Measurements from ENCODE around the gene IL17REL.

The IL17REL gene

GRCh38 chr22:49975543-49976389, 36.8 kb downstream of the IL17REL start:
- TF ChIP-seq, protein P1, sequence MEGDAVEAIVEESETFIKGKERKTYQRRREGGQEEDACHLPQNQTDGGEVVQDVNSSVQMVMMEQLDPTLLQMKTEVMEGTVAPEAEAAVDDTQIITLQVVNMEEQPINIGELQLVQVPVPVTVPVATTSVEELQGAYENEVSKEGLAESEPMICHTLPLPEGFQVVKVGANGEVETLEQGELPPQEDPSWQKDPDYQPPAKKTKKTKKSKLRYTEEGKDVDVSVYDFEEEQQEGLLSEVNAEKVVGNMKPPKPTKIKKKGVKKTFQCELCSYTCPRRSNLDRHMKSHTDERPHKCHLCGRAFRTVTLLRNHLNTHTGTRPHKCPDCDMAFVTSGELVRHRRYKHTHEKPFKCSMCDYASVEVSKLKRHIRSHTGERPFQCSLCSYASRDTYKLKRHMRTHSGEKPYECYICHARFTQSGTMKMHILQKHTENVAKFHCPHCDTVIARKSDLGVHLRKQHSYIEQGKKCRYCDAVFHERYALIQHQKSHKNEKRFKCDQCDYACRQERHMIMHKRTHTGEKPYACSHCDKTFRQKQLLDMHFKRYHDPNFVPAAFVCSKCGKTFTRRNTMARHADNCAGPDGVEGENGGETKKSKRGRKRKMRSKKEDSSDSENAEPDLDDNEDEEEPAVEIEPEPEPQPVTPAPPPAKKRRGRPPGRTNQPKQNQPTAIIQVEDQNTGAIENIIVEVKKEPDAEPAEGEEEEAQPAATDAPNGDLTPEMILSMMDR (IDR thresholded peaks at IDR 0.05; ENCODE audit: low read depth, low read length, missing control alignments) = no peak
- no peak for DNase-seq (ENCODE audit: low read depth)
- in situ Hi-C loops (cut with HindIII; ENCODE audit: low sequenced_read_pairs) = no loop called here
- H3K4me3 ChIP-seq (ENCODE audit: low read depth, low read length) = no peak overlapping the region

DNA sequence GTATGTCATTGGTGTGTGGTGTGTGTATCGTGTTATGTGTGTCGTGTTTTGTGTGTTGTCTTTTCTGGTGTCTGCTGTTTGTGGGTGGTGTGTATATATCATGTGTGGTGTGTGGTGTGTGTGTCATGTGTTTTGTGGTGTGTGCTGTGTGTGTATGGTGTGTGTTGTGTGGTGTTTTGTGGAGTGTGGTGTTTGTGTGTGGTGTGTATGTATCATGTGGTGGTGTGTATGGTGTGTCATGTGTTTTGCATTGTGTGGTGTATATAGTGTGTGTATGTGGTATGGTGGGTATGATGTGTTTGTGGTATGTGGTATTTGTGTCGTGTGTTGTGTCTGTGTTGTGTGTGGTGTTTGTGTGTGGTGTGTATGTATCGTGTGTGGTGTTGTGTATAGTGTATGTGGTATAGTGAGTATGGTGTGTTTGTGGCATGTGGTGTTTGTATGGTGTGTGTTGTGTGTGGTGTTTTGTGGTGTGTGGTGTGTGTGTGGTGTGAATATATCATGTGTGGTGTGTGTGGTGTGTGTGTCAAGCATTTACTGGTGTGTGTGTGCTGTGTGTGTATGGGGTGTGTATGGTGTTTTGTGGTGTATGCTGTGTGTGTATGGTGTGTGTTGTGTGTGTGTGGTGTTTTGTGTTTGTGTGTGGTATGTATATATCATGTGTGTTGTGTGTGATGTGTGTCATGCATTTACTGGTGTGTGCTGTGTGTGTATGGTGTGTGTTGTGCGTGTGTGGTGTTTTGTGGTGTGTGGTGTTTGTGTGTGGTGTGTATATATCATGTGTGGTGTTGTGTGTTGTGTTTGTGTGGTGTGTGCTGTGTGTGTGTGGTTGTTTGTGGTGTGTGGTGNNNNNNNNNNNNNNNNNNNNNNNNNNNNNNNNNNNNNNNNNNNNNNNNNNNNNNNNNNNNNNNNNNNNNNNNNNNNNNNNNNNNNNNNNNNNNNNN, 39.3 kb downstream of the IL17REL start:
- in situ Hi-C loops (cut with HindIII; ENCODE audit: low sequenced_read_pairs) = no loop called here
- TF ChIP-seq, protein P1 (IDR thresholded peaks at IDR 0.05; ENCODE audit: low read depth, low read length, missing control alignments) = no peak
- no peak overlapping the region for H3K4me3 ChIP-seq (ENCODE audit: low read depth, low read length)
- no peak for DNase-seq (ENCODE audit: low read depth)

- TF ChIP-seq, protein P1 (IDR thresholded peaks at IDR 0.05; ENCODE audit: low read depth, low read length, missing control alignments) = no peak
- no peak overlapping the region for H3K4me3 ChIP-seq (ENCODE audit: low read depth, low read length)
- DNase-seq (ENCODE audit: low read depth) = no peak
- in situ Hi-C loops (cut with HindIII; ENCODE audit: low sequenced_read_pairs) = no loop called here
These were observed 40.2 kb downstream of the IL17REL start for GRCh38 chr22:49972163-49973017.

- no peak for DNase-seq (ENCODE audit: low read depth)
These were observed 41.1 kb downstream of the IL17REL start for GRCh38 chr22:49971232-49972162.

GRCh38 chr22:49970528-49971231, 41.9 kb downstream of the IL17REL start:
- TF ChIP-seq, protein P1 (IDR thresholded peaks at IDR 0.05; ENCODE audit: low read depth, low read length, missing control alignments) = no peak
- peak overlapping the region; percentile 38 for H3K4me3 ChIP-seq (ENCODE audit: low read depth, low read length)
- in situ Hi-C loops (cut with HindIII; ENCODE audit: low sequenced_read_pairs) = no loop called here
- DNase-seq (ENCODE audit: low read depth) = no peak

More at GRCh38 chr22:49971232-49972162, 41.1 kb downstream of the IL17REL start:
- in situ Hi-C loops (cut with HindIII; ENCODE audit: low sequenced_read_pairs) = no loop called here
- H3K4me3 ChIP-seq (ENCODE audit: low read depth, low read length) = peak overlapping the region; percentile 38
- TF ChIP-seq, protein P1 (IDR thresholded peaks at IDR 0.05; ENCODE audit: low read depth, low read length, missing control alignments) = no peak

Measured in astrocyte of the cerebellum (primary cell).